HEK293 (cell line): ENCODE data around the gene RNF44.
A peak's percentile ranks its signal among the peaks of the same experiment; 100 is the strongest.

Experiments
- CTCF ChIA-PET: fragments of 350-600 bp; formaldehyde crosslinking; extraction: SDS; loops from one replicate; lab custom pipeline; 2021; ENCODE audit warnings: antibody characterized with exemption; lab: Yijun Ruan, JAX
- POLR2A ChIA-PET: fragments of 300-600 bp; formaldehyde crosslinking; extraction: SDS; loops from one replicate; lab custom pipeline; 2020; ENCODE audit warnings: antibody characterized with exemption, inconsistent platforms; lab: Yijun Ruan, JAX
- H3K27ac ChIP-seq: fragments of 200-500 bp; sonication (Bioruptor generic); 2 replicates; pipeline ENCODE4 v1.5.1; 2014; ENCODE audit warnings: low read depth, low read length, control low read depth, inconsistent platforms; ENCODE audit errors: extremely low read depth
- H3K36me3 ChIP-seq, 2 experiments: fragments of 200-500 bp in 1 of 2; sonication (Bioruptor generic) in 1 of 2; 1 replicate in 1 of 2; 2 replicates in 1 of 2; pipeline ENCODE4 v1.5.1; 2014 to 2017; ENCODE audit warnings: inconsistent platforms in 2 of 2, low read length in 2 of 2; ENCODE audit not compliant: control insufficient read depth in 2 of 2, insufficient read depth in 1 of 2
- H3K4me1 ChIP-seq: fragments of 200-500 bp; sonication (Bioruptor generic); 2 replicates; pipeline ENCODE4 v1.5.1; 2014; ENCODE audit warnings: mild to moderate bottlenecking, low read length, inconsistent platforms; ENCODE audit not compliant: control insufficient read depth, insufficient read depth
- H3K4me3 ChIP-seq: 2 replicates; pipeline ENCODE4 v1.5.1; 2011; ENCODE audit warnings: low read depth, mild to moderate bottlenecking, control low read depth, low read length, moderate library complexity
- H3K9me3 ChIP-seq: fragments of 200-500 bp; sonication (Bioruptor generic); 2 replicates; pipeline ENCODE4 v1.5.1; 2014; ENCODE audit warnings: low read depth, low read length, inconsistent platforms; ENCODE audit not compliant: control insufficient read depth, insufficient read depth
- ELK4 ChIP-seq: IDR thresholded peaks from 2 replicates; pipeline ENCODE4 v1.6.1; 2011; ENCODE audit warnings: mild to moderate bottlenecking, low read depth, low read length, borderline replicate concordance
- GLIS2 ChIP-seq: fragments of 450-650 bp; formaldehyde crosslinking; IDR thresholded peaks from 2 replicates; pipeline ENCODE4 v1.5.1; 2016; ENCODE audit warnings: missing biosample characterization, missing genetic modification characterization
- KLF1 ChIP-seq: fragments of 450-650 bp; formaldehyde crosslinking; IDR thresholded peaks from 2 replicates; pipeline ENCODE4 v1.5.1; 2016; ENCODE audit warnings: missing biosample characterization, missing genetic modification characterization
- REST ChIP-seq: fragments of 450-650 bp; formaldehyde crosslinking; IDR thresholded peaks from 2 replicates; pipeline ENCODE4 v1.5.1; 2016; ENCODE audit warnings: missing biosample characterization, missing genetic modification characterization
- SP3 ChIP-seq: fragments of 450-650 bp; formaldehyde crosslinking; IDR thresholded peaks from 2 replicates; pipeline ENCODE4 v1.5.1; 2016; ENCODE audit warnings: missing biosample characterization, missing genetic modification characterization
- TCF7L2 ChIP-seq: IDR thresholded peaks from 2 replicates; pipeline ENCODE4 v1.6.1; 2011; ENCODE audit warnings: low read depth, mild to moderate bottlenecking, inconsistent platforms, low read length, moderate library complexity, borderline replicate concordance
- ZBTB26 ChIP-seq: fragments of 450-650 bp; formaldehyde crosslinking; optimal IDR thresholded peaks from 2 replicates; pipeline ENCODE3; 2016; ENCODE audit warnings: missing biosample characterization, mild to moderate bottlenecking, missing genetic modification characterization
- ZFHX2 ChIP-seq: fragments of 450-650 bp; formaldehyde crosslinking; conservative IDR thresholded peaks from 2 replicates; pipeline ENCODE4 v1.5.1; 2016; ENCODE audit warnings: missing biosample characterization, missing genetic modification characterization
- ZNF10 ChIP-seq: fragments of 450-650 bp; formaldehyde crosslinking; IDR thresholded peaks from 2 replicates; pipeline ENCODE4 v1.5.1; 2017; ENCODE audit warnings: missing biosample characterization, missing genetic modification characterization
- ZNF138 ChIP-seq: fragments of 450-650 bp; formaldehyde crosslinking; IDR thresholded peaks from 2 replicates; pipeline ENCODE4 v1.5.1; 2016; ENCODE audit warnings: missing biosample characterization, missing genetic modification characterization, borderline replicate concordance
- ZNF175 ChIP-seq: fragments of 450-650 bp; formaldehyde crosslinking; IDR thresholded peaks from 2 replicates; pipeline ENCODE4 v1.5.1; 2016; ENCODE audit warnings: missing biosample characterization, missing genetic modification characterization
- ZNF350 ChIP-seq: fragments of 450-650 bp; formaldehyde crosslinking; IDR thresholded peaks from 2 replicates; pipeline ENCODE4 v1.5.0; 2017; ENCODE audit warnings: missing biosample characterization, mild to moderate bottlenecking, missing genetic modification characterization
- ZNF354C ChIP-seq: fragments of 450-650 bp; formaldehyde crosslinking; IDR thresholded peaks from 2 replicates; pipeline ENCODE4 v1.5.1; 2016; ENCODE audit warnings: missing biosample characterization, missing genetic modification characterization, low read depth, borderline replicate concordance
- ZNF398 ChIP-seq: fragments of 450-650 bp; formaldehyde crosslinking; IDR thresholded peaks from 2 replicates; pipeline ENCODE4 v1.5.1; 2017; ENCODE audit warnings: missing biosample characterization, missing genetic modification characterization
- ZNF571 ChIP-seq: fragments of 450-650 bp; formaldehyde crosslinking; IDR thresholded peaks from 2 replicates; pipeline ENCODE4 v1.5.0; 2017; ENCODE audit warnings: missing biosample characterization, missing genetic modification characterization
- ZNF660 ChIP-seq: fragments of 450-650 bp; IDR thresholded peaks from 2 replicates; pipeline ENCODE4 v1.5.1; 2018; ENCODE audit warnings: missing biosample characterization, mild to moderate bottlenecking, missing genetic modification characterization
- ZNF692 ChIP-seq: fragments of 450-650 bp; formaldehyde crosslinking; IDR thresholded peaks from 2 replicates; pipeline ENCODE4 v1.5.1; 2016; ENCODE audit warnings: missing biosample characterization, missing genetic modification characterization
- ZNF707 ChIP-seq: fragments of 450-650 bp; formaldehyde crosslinking; IDR thresholded peaks from 2 replicates; pipeline ENCODE4 v1.5.1; 2016; ENCODE audit warnings: missing biosample characterization, missing genetic modification characterization
- ZNF747 ChIP-seq: fragments of 450-650 bp; formaldehyde crosslinking; IDR thresholded peaks from 2 replicates; pipeline ENCODE4 v1.5.1; 2016; ENCODE audit warnings: missing biosample characterization, missing genetic modification characterization
- ZNF785 ChIP-seq: fragments of 450-650 bp; formaldehyde crosslinking; IDR thresholded peaks from 2 replicates; pipeline ENCODE4 v1.5.1; 2016; ENCODE audit warnings: missing biosample characterization, missing genetic modification characterization
- ZSCAN30 ChIP-seq: fragments of 450-650 bp; IDR thresholded peaks from 2 replicates; pipeline ENCODE4 v1.5.1; 2018; ENCODE audit warnings: missing biosample characterization, mild to moderate bottlenecking, missing genetic modification characterization, moderate library complexity
- ZSCAN5A ChIP-seq: fragments of 450-650 bp; formaldehyde crosslinking; IDR thresholded peaks from 2 replicates; pipeline ENCODE4 v1.5.1; 2016; ENCODE audit warnings: missing biosample characterization, missing genetic modification characterization

The RNF44 gene

GRCh38 chr5:176536902-176537553 is at the start of gene RNF44:
RNF44 (minus strand) TSS chr5:176537402; CDS start chr5:176532472, 4,930 bp downstream.
- Histone ChIP-seq H3K27ac (peak within 1 kb of the TSS; percentile 91), H3K36me3 (peaks cover 0 to 11% of the 10 kb centered on the region in 2 experiments; a peak in 1 of 3 replicates), H3K4me3 (peak within 1 kb of the TSS; percentile 85), H3K9me3 (no peaks in the 10 kb centered on the region), H3K4me1 (peaks cover 8% of the 10 kb centered on the region; the same call in 1 of the 2 replicates)
- POLR2A ChIA-PET: interaction anchor here (0.5 to 2.1 kb wide), 22 partner anchors 10 to 826 kb away, joined by 3 to 14 read pairs (median 4); partner anchors contain the start of genes CDHR2, CLTB, EIF4E1B and FAF2
- CTCF ChIA-PET: interaction anchor here (1.0 to 1.2 kb wide), 3 partner anchors 120 to 122 kb away, joined by 3 to 5 read pairs (median 3); no protein-coding TSS in a partner anchor
- TF ChIP-seq ZNF10 (tag by site-specific recombination) (no peak), ZNF398 (tag by site-specific recombination) (peak; percentile 74), ZNF707 (no peak), ZNF785 (tag by site-specific recombination) (no peak), KLF1 (tag by site-specific recombination) (peak; percentile 51; the same call in 1 of the 2 replicates), ZNF747 (no peak), ELK4 (no peak), ZNF571 (tag by site-specific recombination) (no peak), ZSCAN30 (peak; percentile 74; the same call in 1 of the 2 replicates), GLIS2 (tag by site-specific recombination) (peak; percentile 47), ZFHX2 (tag by site-specific recombination) (peak; percentile 81), ZNF660 (tag by site-specific recombination) (peak; percentile 18; the same call in 1 of the 2 replicates), ZNF692 (no peak), SP3 (no peak), ZNF350 (tag by site-specific recombination) (no peak), ZSCAN5A (peak; percentile 60; the same call in 1 of the 2 replicates), ZNF354C (tag by site-specific recombination) (no peak), ZNF138 (tag by site-specific recombination) (no peak), REST (tag by site-specific recombination) (peak; percentile 82), ZBTB26 (peak; percentile 95), TCF7L2 (0 out of 2 replicates have a peak, but pooled peaks have one; percentile 31), ZNF175 (tag by site-specific recombination) (no peak)
